GM12891 (cell line): Measurements from ENCODE around the gene OR8B4.

ENCODE experiments used
- PAX5 ChIP-seq: IDR thresholded peaks from 2 replicates; pipeline ENCODE4 v1.6.1; 2011; ENCODE audit warnings: low read length, moderate library complexity, mild to moderate bottlenecking; ENCODE audit not compliant: insufficient read depth, severe bottlenecking
- POLR2A ChIP-seq: IDR thresholded peaks from 2 replicates; pipeline ENCODE4 v1.6.1; 2011; ENCODE audit warnings: low read depth, low read length, control low read depth
- POLR2AphosphoS5 ChIP-seq: IDR thresholded peaks from 2 replicates; pipeline ENCODE4 v1.6.1; 2011; ENCODE audit warnings: low read depth, low read length, control low read depth
- TAF1 ChIP-seq: IDR thresholded peaks from 2 replicates; pipeline ENCODE4 v1.6.1; 2011; ENCODE audit warnings: low read depth, low read length, control low read depth

DNA sequence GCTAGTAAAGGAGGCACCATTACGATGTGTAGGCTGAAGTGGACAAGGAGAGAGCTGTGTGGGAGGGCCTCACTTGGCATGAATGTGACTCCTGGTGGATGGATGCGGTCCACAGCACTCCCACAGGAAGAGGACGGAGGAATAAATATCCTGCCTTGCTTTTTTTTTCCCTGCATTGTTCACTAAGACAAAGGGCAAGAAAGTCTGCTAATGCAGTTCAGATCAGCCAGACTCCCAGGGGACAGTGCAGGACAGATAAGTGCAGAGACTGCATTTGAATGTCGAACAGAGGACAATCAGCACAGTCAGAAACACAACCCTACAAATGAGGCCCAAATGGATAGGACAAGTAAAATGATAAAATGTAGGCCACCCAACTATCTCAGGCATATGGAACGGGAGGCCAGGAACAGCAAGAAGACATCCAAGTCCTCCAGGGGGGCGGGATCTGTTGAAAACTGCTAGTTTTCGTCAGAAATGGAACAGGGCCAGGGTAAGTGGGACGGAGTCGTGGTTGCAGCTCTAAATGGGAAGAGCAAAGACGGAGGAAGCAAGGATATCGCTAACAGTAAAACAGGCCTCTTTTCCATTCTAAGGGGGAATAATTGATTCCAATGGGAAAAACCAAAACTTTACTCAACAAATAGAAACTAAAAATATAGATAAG lies 46.0 kb upstream of the OR8B4 start:
- no peak for TF ChIP-seq POLR2A
- TF ChIP-seq PAX5 = no peak
- no peak for TF ChIP-seq POLR2AphosphoS5
- TF ChIP-seq TAF1 = no peak
